B cell (primary cell): Measurements from ENCODE around the gene CEND1. TPM values are rescaled to one million over a fixed set of nuclear protein-coding genes. Genes with fewer than 3 reads are reported as not detected.

Experiments
- ATAC-seq: fragments of 200-7000 bp; cut with Tn5 transposase; one replicate; pipeline ENCODE4 v1.10.0; 2021; ENCODE audit warnings: low read depth, mild to moderate bottlenecking, moderate number of reproducible peaks, moderate library complexity
- CTCF ChIA-PET: fragments of 350-600 bp; sonication (Branson Sonifier 250); formaldehyde crosslinking; loops from one replicate; lab custom pipeline; 2021; ENCODE audit warnings: antibody characterized with exemption, inconsistent platforms; lab: Charles Lee
- POLR2A ChIA-PET: fragments of 350-600 bp; sonication (Branson Sonifier 250); formaldehyde crosslinking; loops from one replicate; lab custom pipeline; 2021; ENCODE audit warnings: antibody characterized with exemption; lab: Charles Lee
- DNase-seq: peaks from one replicate; pipeline ENCODE4 v3.0.0; 2013
- H2AFZ ChIP-seq: 2 replicates; pipeline ENCODE4 v1.6.1; 2012; ENCODE audit warnings: mild to moderate bottlenecking, low read depth, low read length; ENCODE audit not compliant: insufficient read depth, poor library complexity, severe bottlenecking
- H3K27ac ChIP-seq, 2 donors: 1 replicate in 1 of 2; 2 replicates in 1 of 2; pipeline ENCODE4 v1.5.1; 2012 to 2013; ENCODE audit warnings: low read length in 2 of 2, mild to moderate bottlenecking in 2 of 2, moderate library complexity in 1 of 2
- H3K27me3 ChIP-seq, 4 experiments: fragments of 200-600 bp in 1 of 4; sonication (generic) in 1 of 4; replicated peaks in 1 of 4; 1 replicate in 2 of 4; 2 replicates in 2 of 4; pipeline versions ENCODE4 v1.6.1 to v1.7.0; 2013 to 2016; ENCODE audit warnings: low read length in 3 of 4, mild to moderate bottlenecking in 2 of 4, mixed read lengths in 1 of 4, moderate library complexity in 1 of 4; ENCODE audit not compliant: insufficient read depth in 4 of 4, control insufficient read depth in 3 of 4; ENCODE audit errors: control extremely low read depth in 1 of 4
- H3K36me3 ChIP-seq, 2 experiments: replicated peaks in 1 of 2; 1 replicate in 1 of 2; 2 replicates in 1 of 2; pipeline versions ENCODE4 v1.6.1 to v1.7.1; 2013; ENCODE audit warnings: low read length in 1 of 2; ENCODE audit not compliant: insufficient read depth in 2 of 2, control insufficient read depth in 1 of 2; ENCODE audit errors: control extremely low read depth in 1 of 2, extremely low read depth in 1 of 2
- H3K4me1 ChIP-seq, 2 donors: fragments of 200-600 bp in 1 of 2; sonication (generic) in 1 of 2; 1 replicate in 1 of 2; 2 replicates in 1 of 2; pipeline versions ENCODE4 v1.5.1 to v1.6.1; 2013 to 2017; ENCODE audit warnings: low read length in 2 of 2; ENCODE audit not compliant: control insufficient read depth in 2 of 2, insufficient read depth in 2 of 2
- H3K4me2 ChIP-seq: replicated peaks from 2 replicates; pipeline ENCODE3; 2012; ENCODE audit warnings: mild to moderate bottlenecking, low read depth, low read length; ENCODE audit not compliant: poor library complexity, severe bottlenecking
- H3K4me3 ChIP-seq, 5 experiments: fragments of 200-600 bp in 1 of 5; sonication (generic) in 1 of 5; 1 replicate in 3 of 5; 2 replicates in 2 of 5; pipeline versions ENCODE4 v1.5.1 to v1.7.0; 2011 to 2016; ENCODE audit warnings: low read length in 4 of 5, mild to moderate bottlenecking in 4 of 5, low read depth in 2 of 5, control low read depth in 1 of 5, moderate library complexity in 1 of 5; ENCODE audit not compliant: insufficient read depth in 1 of 5; ENCODE audit errors: control extremely low read depth in 1 of 5, extremely low read depth in 1 of 5
- H3K79me2 ChIP-seq: fragments of 200-600 bp; sonication (generic); one replicate; pipeline ENCODE4 v1.6.0; 2016; ENCODE audit warnings: low read length; ENCODE audit not compliant: control insufficient read depth, insufficient read depth
- H3K9ac ChIP-seq: fragments of 200-600 bp; sonication (generic); 2 replicates; pipeline ENCODE4 v1.6.1; 2017; ENCODE audit warnings: mild to moderate bottlenecking, low read length, moderate library complexity
- H3K9me3 ChIP-seq, 3 donors: one replicate each; pipeline versions ENCODE4 v1.6.1 to v1.7.1; 2013; ENCODE audit warnings: low read length in 2 of 3; ENCODE audit not compliant: control insufficient read depth in 2 of 3, insufficient read depth in 1 of 3; ENCODE audit errors: control extremely low read depth in 1 of 3
- H4K20me1 ChIP-seq: 2 replicates; pipeline ENCODE4 v1.6.0; 2012; ENCODE audit warnings: mild to moderate bottlenecking, low read length; ENCODE audit not compliant: insufficient read depth, control insufficient read depth, poor library complexity, severe bottlenecking
- H3K27ac Mint-ChIP-seq: one replicate; pipeline ENCODE4 v1.8.0; 2021; ENCODE audit warnings: mixed read lengths
- H3K27me3 Mint-ChIP-seq: one replicate; pipeline ENCODE4 v1.8.0; 2021; ENCODE audit warnings: mixed read lengths
- H3K4me1 Mint-ChIP-seq: one replicate; pipeline ENCODE4 v1.8.0; 2021; ENCODE audit warnings: mixed read lengths
- H3K4me3 Mint-ChIP-seq: one replicate; pipeline ENCODE4 v1.8.0; 2021; ENCODE audit warnings: mixed read lengths
- H3K9me3 Mint-ChIP-seq: one replicate; pipeline ENCODE4 v1.8.0; 2022; ENCODE audit warnings: mixed read lengths; ENCODE audit not compliant: insufficient read depth
- EZH2 ChIP-seq: IDR thresholded peaks from 2 replicates; pipeline ENCODE4 v1.6.1; 2012; ENCODE audit warnings: borderline replicate concordance, low read depth, mild to moderate bottlenecking, moderate library complexity, low read length; ENCODE audit not compliant: insufficient read depth, poor library complexity, severe bottlenecking
- WGBS: methylation state at CpG from one replicate; pipeline ENCODE4 v1.1.5; 2013; ENCODE audit warnings: missing lambda C conversion rate; ENCODE audit not compliant: insufficient coverage; 5-methylcytosine and 5-hydroxymethylcytosine counted together
- intact Hi-C: fragments of 100-400 bp; cut with micrococcal nuclease; formaldehyde crosslinking; loops from one replicate; pipeline ENCODE4 v1.10.0; 2022
- polyA minus RNA-seq: library from RNA; depleted of rRNA, polyadenylated mRNA; stranded (reverse); fragments of >200 nt; gene quantifications from 2 replicates; pipeline ENCODE4 v1.2.3, GENCODE V29; 2012
- polyA plus RNA-seq: library from polyadenylated mRNA; depleted of rRNA; stranded (reverse); fragments of >200 nt; gene quantifications from 2 replicates; pipeline ENCODE4 v1.2.3, GENCODE V29; 2012
- total RNA-seq, 2 donors: library from RNA; stranded (reverse); fragments of 120-200 nt in 1 of 2; gene quantifications; 1 replicate in 1 of 2; 2 replicates in 1 of 2; pipeline versions ENCODE4 v1.2.3 to v1.2.4, GENCODE V29; 2013 to 2022
- TF ChIP-seq, protein P1 (sequence below): fragments of 200-600 bp; IDR thresholded peaks from one replicate; pipeline ENCODE4 v1.8.0; 2022; ENCODE audit warnings: antibody characterized with exemption, mild to moderate bottlenecking

The CEND1 gene
- 0.39 and 0.49 TPM in 2 replicates for total RNA-seq
- total RNA-seq (2013), result 0.26 TPM
- 0.13 and 0.20 TPM in 2 replicates for polyA plus RNA-seq
- polyA minus RNA-seq, result not detected in 2 replicates

DNA sequence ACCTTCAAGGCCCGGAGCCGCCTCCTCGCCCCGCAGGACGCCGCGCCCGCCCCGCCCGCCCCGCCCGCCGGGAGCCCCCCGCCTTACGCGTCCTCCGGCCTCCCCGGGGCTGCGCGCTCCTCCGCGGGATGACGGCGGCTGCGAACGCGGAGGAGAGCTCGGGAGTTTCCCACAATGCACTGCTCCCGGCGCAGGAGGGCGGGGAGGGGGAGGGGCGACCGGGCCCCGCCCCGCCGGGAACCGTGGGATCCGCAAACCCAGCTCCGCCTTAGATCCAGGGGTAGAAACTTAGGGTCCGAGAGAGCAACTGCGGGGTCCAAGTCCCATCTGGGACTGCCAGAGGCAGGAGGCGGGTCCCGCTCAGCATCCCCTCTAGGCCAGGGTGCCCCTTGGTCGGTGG, at the start of gene CEND1:
Gene CEND1, minus strand, starts transcription at position 148 of the 400 bp plus-strand sequence. CDS start 1,514 bp downstream, outside the sequence.
- ChIA-PET CTCF (no interaction called here), POLR2A (no interaction called here)
- DNase-seq (peak; percentile 54), ATAC-seq (peak; percentile 62)
- no peak within 1 kb of the TSS for H2AFZ ChIP-seq
- H3K9ac ChIP-seq, result no peak within 1 kb of the TSS
- peaks cover 0 to 24% (median 5%) of the 10 kb centered on the region in 4 experiments for H3K27me3 ChIP-seq
- peak within 1 kb of the TSS; percentile 37 for H3K4me2 ChIP-seq
- TF ChIP-seq, protein P1, sequence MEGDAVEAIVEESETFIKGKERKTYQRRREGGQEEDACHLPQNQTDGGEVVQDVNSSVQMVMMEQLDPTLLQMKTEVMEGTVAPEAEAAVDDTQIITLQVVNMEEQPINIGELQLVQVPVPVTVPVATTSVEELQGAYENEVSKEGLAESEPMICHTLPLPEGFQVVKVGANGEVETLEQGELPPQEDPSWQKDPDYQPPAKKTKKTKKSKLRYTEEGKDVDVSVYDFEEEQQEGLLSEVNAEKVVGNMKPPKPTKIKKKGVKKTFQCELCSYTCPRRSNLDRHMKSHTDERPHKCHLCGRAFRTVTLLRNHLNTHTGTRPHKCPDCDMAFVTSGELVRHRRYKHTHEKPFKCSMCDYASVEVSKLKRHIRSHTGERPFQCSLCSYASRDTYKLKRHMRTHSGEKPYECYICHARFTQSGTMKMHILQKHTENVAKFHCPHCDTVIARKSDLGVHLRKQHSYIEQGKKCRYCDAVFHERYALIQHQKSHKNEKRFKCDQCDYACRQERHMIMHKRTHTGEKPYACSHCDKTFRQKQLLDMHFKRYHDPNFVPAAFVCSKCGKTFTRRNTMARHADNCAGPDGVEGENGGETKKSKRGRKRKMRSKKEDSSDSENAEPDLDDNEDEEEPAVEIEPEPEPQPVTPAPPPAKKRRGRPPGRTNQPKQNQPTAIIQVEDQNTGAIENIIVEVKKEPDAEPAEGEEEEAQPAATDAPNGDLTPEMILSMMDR, result no peak
- no peak for TF ChIP-seq EZH2
- peaks cover 6% of the 10 kb centered on the region for H3K4me1 Mint-ChIP-seq
- H3K79me2 ChIP-seq, result peaks cover 15% of the 10 kb centered on the region
- H3K9me3 ChIP-seq, result peaks cover 0 to 3% (median 0%) of the 10 kb centered on the region in 3 donors
- H3K9me3 Mint-ChIP-seq, result no peaks in the 10 kb centered on the region
- H3K4me3 ChIP-seq, result no peak within 1 kb of the TSS
- intact Hi-C loops, result loop anchor here (10.0 kb wide), 1 partner anchor 335 kb away; the partner anchor contains the start of gene PTDSS2
- 7% methylated on average over 41 of the region's 44 CpGs for WGBS
- peak within 1 kb of the TSS; percentile 16 for H3K4me3 Mint-ChIP-seq
- peaks cover 10 to 21% of the 10 kb centered on the region in 2 donors for H3K4me1 ChIP-seq
- peaks cover 44% of the 10 kb centered on the region for H4K20me1 ChIP-seq
- no peak within 1 kb of the TSS for H3K27ac ChIP-seq
- H3K27me3 Mint-ChIP-seq, result no peaks in the 10 kb centered on the region
- H3K36me3 ChIP-seq, result peaks cover 0 to 7% of the 10 kb centered on the region in 2 experiments
- no peak within 1 kb of the TSS for H3K27ac Mint-ChIP-seq

- intact Hi-C loops, result no loop called here
- peaks cover 20 to 35% of the 10 kb centered on the region in 2 donors for H3K4me1 ChIP-seq
These were observed 49.4 kb upstream of the CEND1 start for GRCh38 chr11:839280-839623.

More at GRCh38 chr11:839280-839623, 49.4 kb upstream of the CEND1 start:
- Mint-ChIP-seq H3K4me1 (peaks cover 22% of the 10 kb centered on the region), H3K9me3 (no peaks in the 10 kb centered on the region), H3K27me3 (no peaks in the 10 kb centered on the region), H3K4me3 (no peak overlapping the region), H3K27ac (no peak overlapping the region)
- Histone ChIP-seq H3K27me3 (peaks cover 0 to 22% (median 7%) of the 10 kb centered on the region in 4 experiments), H3K4me2 (no peak overlapping the region), H3K79me2 (peaks cover 20% of the 10 kb centered on the region), H3K4me3 (no peak overlapping the region), H3K36me3 (peaks cover 0 to 19% of the 10 kb centered on the region in 2 experiments), H3K9me3 (no peaks in the 10 kb centered on the region), H3K27ac (no peak overlapping the region), H4K20me1 (peaks cover 53% of the 10 kb centered on the region), H3K9ac (no peak overlapping the region), H2AFZ (no peak overlapping the region)
- ATAC-seq (no peak), DNase-seq (no peak)
- ChIA-PET POLR2A (interaction anchor here (5.2 kb wide), 1 partner anchor 20 kb away, joined by 29 read pairs; the partner anchor contains the start of gene PNPLA2), CTCF (no interaction called here)
- TF ChIP-seq, protein P1, result no peak
- no peak for TF ChIP-seq EZH2
- 95% methylated on average over 5 of the region's 5 CpGs for WGBS
